NCI-H1092 (cell line): ENCODE results near the gene BCR.
A peak's percentile ranks its signal among the peaks of the same experiment; 100 is the strongest.

Experiments used
- DNase-seq: peaks from one replicate; lab custom pipeline; 2025; lab: John Stamatoyannopoulos, UW

BCR gene

DNA sequence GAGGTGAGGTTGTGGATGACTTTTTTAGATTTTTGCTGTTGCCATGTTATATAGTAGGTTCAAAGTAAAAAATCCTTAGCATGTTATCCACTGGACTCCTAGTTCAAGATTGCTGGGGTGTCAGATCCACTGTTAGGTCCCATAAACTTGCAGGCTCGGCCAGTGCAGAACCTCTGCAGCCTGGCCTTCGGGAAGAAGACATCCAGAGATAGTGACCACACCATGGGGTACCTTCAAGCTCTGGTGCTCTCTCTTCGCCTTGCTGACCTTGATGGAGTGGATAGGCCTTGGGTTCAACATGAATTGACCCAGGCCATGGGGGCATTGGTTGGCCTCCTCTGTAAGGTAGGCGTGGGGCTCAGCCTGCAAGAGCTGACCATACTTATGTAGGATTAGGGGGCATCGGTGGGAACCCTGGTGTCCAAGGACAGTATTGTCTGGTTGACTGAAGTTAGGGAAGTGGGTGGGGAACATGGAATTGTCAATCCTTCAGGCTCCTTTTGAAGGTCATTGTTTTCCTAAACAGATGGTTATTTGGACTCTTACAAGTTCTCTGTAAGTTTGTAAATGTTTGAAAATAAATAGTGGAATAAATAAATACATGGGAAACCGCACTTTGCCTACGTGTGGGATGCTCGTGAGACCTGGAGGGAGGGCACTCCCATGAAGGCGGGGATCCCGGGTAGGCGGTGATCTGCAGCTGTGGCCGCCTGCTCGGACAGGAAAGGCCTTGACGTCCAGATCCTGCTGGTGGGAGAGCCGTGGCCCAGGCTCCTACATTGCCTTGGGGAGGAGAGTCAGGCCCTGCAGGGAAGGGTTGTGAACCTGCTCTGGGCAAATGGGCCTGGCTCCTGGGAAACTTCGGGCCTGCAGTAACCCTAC, 37.1 kb downstream of the BCR start:
- DNase-seq: no peak

- DNase-seq: no peak
These were observed 38.0 kb downstream of the BCR start for GRCh38 chr22:23218053-23218866.

DNA sequence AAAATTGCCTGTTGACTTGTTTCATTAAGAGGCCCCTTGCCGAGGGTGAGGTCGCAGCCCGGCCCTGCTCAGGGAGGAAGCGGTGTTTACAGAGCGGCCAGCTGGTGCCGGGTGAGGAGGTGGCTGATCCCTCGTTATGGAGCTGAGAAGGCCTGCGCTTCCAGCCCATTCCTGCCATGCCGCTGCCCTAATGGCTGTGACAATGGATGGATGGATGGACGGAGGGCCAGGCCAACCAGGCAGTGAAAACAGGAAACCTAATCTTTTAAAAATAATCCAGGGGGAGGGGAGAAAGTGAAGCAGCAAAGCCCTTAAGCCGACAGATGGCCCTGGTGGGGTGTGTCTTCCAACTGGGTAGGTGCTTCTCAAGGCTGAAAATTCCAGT, 38.5 kb downstream of the BCR start:
- peak; percentile 36 for DNase-seq

DNA sequence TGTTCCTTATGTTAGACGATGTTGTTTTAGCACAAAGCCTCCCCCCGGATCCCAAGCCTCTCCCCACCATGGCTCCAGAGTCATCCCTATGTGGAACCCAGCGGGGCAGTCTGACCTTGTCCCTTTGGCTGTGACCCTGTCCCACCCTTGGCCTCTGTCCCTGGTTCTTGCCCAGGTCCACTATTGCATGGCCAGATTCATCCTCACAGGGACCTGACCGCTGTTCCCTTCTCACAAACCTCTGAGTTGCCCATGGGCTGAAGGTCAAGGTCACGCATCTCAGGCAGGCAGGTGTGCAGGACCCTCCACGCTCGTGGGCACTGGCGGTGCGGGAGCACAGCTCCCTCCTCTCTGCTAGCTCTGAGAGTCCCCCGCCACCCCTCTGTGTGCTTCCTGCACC, 39.0 kb downstream of the BCR start:
- no peak for DNase-seq

GRCh38 chr22:23219822-23220484, 39.6 kb downstream of the BCR start:
- DNase-seq: no peak

DNA sequence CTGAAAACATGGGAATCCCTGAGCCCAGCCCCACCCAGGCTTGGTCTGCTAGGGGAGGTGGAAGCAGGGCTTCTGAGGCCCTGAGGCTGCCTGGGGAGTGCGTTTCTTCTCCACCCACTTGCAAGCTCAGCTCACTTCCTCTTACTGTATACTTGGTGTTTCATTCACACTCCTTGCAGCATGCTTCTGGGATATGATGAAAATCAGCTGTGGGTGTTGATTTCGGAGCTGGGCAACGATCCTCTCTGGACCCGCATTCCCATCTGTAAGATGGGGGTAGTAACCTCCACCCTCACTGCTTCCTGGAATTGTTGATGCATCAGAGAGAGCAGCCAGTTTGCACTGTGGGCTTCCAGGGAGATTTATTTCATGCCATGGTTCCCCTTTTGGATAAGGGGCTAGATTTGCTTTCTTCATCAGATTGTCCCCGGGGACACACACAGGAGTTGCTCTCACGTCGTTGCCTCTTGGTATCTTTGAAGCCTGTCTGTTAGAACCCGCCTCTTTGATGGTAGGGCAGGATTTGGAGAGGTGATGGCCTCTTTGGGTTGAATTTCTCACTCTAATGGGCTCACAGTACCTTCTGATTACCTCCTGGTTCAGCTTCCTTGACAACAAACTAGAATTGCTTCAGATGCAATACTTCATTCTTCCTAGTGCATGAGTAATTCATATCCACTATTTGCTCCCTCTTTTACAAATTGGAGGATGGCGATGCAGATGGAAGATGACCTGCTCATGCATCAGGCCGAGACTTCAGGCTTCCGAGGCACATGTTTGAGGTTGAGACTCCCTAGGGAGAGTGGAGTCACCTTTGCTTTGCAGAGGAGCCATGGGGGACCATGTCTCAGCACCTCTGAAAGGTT, 40.4 kb downstream of the BCR start:
- DNase-seq: no peak

DNA sequence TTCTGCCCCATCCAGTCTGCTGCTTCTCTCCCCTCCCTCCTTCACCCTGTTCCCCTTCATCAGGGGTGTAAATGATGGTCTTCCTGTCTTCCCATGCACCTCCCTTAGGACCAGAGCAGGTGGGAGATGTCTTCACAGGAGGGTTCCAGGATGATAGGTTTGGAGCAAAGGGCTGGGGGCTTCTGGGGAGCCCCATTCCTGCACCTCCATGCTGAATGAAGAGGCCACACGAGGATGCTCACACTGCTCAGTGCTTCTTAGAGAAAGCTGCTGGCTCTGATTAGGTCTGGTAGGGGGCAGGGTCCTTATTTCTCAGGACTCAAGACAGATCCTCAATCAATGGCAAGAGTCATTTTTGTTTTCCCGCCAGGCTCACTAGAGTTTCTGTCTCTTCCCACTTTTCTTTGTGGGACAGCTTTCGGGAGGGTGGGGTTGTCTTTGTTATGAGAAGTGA, 41.1 kb downstream of the BCR start:
- DNase-seq: no peak

- no peak for DNase-seq
These were observed 41.9 kb downstream of the BCR start for GRCh38 chr22:23222033-23222792.

DNA sequence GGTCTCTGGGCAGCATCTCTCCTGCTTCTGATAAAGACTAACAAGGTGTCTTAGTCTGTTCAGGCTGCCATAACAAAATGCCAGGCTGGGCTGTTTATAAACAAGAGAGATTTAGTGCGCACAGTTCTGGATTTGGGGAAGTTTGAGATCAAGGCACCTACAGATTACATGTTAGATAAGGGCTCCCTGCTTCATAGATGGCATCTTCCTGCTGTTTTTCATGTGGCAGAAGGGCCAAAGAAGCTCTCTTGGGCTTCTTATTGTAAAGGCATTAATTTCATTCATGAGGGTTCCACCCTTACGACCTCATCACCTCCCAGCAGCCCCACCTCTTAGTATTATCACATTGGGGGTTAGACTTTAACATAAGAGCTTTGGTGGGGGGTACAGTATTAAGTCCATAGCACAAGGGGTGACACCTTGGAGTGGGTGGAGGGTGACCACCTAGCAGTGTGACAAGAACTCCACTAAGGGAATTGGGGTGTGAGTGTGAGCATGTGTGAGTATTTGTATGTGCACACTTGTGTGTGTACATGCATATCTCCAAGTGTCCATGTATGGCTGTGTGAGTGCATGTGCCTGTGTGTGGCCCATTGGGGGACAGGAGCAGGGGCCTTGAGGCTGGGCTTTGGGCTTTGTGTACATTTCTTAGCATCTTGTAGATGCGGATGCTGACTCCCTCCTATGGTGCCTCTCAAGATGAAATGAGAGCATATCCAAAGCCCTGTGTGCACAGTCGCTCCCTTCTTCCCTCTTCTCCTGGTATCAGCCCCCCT, 42.7 kb downstream of the BCR start:
- no peak for DNase-seq

DNA sequence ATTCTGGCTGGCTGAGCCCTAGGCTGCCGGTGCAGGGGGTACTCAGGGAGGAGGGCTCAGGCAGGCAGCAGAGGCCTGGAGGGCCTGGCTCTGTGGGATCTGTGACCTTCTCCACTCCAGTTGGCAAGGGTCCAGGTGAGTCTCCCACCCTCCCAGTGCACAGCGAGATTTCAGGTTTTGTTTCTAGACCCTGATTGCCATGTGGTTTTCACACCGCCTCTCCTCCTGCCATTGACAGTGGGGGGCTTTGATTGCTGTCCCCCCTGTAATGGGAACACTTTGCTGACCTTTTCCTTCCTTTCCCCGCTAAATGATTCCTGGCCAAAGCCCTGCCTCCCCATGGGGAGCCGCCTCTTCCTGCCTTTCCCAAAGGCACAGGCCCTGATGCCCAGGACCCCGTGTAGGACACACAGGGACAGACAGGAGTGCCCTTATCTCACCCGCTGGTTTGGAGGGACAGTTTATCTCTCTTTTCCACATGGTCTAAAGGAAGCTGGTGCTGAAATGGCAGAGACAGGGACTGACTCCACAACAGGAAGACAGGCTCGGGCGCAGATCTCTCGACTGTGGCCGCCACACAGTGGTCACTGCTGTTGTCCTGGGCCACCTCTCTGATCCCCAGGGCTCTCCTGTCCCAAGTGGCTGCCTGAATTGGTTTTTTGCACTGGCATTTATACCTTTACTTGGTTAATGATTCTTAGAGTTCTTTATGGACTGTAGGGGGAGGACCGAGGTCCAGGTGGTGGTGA, 43.4 kb downstream of the BCR start:
- DNase-seq: no peak

DNA sequence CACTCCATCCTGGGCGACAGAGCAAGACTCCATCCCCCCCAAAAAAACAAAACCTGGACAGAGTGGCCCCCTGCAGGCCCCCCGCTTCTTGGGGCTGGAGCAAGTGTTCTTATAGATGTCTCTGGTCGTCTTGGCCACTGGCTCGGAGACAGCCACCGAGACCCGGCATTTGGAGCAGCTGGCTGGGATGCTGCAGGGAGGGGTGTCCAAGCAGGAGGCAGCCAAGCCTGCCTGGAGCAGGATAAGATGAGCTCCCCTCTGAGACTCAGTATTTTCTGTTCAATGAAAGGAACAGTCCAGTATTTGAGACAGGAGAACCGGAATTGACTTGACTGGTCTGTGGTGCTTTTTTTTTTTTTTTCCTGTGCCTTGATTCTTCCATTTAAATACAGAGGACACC, 44.5 kb downstream of the BCR start:
- no peak for DNase-seq

GRCh38 chr22:23225337-23225723, 45.0 kb downstream of the BCR start:
- no peak for DNase-seq

DNA sequence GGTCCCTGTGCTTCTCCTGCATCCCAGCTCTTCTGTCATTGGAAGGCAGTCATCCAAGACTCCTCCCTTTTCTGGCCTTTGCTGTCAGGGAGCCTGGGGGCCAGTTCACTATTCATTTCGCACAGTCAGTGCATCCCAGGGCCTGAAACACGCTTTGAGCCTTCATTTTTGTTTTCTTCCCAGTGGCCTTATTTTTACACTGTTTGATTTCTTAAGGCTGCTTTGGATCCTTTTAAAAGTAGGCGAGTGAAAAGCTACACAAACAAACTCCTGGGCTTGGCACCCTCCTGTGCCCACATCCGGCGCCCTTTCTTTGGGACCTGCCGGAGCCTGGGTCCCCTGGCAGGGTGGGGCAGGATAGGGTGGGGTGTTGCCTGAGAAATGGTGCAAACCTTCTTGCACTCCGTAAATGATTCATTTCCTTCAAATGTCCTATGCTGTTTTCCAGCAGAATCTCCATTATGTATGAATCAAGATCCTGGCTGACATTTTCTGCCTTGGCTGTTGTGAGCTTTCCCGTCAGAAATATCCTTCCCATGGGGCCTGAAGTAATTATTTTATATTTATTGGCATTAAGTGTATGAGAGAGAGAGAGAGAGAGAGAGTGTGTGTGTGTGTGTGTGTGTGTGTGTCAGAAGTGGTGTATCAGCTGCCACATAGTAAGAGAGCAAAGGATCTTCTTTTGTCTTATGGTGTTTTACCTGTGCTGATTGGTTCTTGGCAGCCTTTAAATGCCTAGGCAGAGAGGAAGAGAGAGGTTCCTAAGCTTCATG, 45.6 kb downstream of the BCR start:
- no peak for DNase-seq

DNA sequence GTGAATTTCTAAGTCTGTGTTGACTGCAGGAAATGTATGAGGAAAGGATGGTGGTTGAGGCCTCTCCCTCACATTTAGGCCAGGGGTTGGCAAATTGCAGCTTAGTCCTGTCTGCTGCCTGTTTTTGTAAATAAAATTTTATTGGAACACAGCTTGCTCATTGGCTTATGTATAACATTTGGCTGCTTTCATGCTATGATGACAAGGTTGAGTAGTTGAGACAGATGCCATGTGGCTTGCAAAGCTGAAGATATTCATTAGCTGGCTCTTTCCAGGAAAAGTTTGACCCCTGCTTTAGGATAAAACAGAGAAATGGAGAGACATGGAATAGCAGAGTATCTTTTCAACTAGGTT, 46.2 kb downstream of the BCR start:
- DNase-seq: no peak

GRCh38 chr22:23227380-23227779, 47.1 kb downstream of the BCR start:
- no peak for DNase-seq

GRCh38 chr22:23228503-23228902, 48.2 kb downstream of the BCR start:
- no peak for DNase-seq

DNA sequence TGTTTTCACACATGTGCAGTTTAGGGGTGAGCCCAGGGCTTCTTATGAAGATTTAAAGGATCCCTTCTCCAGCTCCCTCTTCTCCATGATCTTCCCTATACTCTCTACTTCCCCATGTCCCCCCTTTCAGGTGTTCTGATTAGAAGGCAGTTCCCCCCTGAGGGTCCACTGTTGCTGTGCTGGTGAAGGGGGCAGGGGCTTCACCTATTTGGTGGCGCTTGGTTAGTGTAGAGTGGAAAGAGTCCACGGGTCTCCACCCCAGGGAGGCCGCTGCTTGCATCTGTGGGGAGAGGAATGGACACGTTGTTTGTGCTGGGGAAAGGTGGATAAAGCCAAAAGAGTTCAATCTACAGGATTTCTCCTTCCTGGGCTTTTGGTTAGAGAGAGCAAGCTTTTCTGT, 49.3 kb downstream of the BCR start:
- no peak for DNase-seq

DNA sequence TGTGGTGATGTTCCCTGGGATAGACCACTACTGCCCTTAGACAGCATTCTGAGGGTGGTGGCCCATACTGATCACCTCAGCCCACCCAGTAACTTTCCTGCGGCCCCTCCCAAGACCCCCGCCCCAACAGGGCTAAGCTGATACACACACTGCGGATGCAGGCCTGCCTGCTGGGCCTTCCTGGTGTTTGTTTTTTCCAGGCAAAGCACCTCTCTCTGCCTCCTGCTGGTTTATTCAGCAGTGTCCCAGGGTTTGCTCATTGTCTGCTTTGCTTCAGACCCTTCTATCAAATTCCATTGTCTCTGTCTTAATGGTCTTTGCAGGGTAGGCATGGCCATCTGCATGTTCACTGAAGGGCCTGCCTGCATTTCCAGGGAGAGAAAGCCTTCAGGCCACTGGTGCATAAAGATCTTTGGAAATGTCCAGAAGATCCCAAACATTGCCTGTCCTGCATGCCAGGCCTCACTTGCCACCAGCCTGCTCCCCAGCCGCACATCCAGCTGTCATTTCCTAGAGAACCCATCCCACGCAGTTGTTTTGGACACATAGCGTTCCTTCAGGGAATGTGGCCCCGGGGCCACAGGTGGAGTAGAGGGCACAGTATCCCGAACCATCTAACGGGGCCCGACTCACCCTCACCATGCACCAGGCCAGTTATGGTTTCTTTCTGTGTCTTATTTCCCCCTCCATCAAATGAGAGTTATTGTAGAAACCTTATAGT, 50.2 kb downstream of the BCR start:
- DNase-seq: no peak
